ENCODE results near the gene NMD3.

- TF ChIP-seq CTCF (IDR thresholded peaks at IDR 0.05; ENCODE audit: insufficient read depth, low read length, poor library complexity, severe bottlenecking) (no peak), EZH2phosphoT487 (conservative IDR thresholded peaks at IDR 0.05; ENCODE audit: low read length) (no peak)
These were observed 12.2 kb upstream of the NMD3 start for GRCh38 chr3:161208931-161209330.
